K562 (cell line): Measurements from ENCODE around the gene HDAC9. TPM values are rescaled to one million over a fixed set of nuclear protein-coding genes. Genes with fewer than 3 reads are reported as not detected.

Experiments used
- ATAC-seq: fragments of 200-7000 bp; cut with Tn5 transposase; 3 replicates; pipeline ENCODE4 v1.9.1; 2020; ENCODE audit warnings: moderate library complexity
- BruUV-seq: library from RNA; stranded (reverse); fragments of 400-500 nt; replicated peaks from 2 replicates; lab custom pipeline; 2021; lab: Mats Ljungman, UMichigan
- CTCF ChIA-PET: fragments of 300-600 bp; formaldehyde crosslinking; extraction: SDS; loops from one replicate; lab custom pipeline; 2021; ENCODE audit warnings: low intra/inter-chr PET ratio; lab: Yijun Ruan, JAX
- POLR2A ChIA-PET: fragments of 300-600, 350-650 bp; sonication (Branson Sonifier 250); formaldehyde crosslinking; extraction: SDS; loops from one replicate; lab custom pipeline; 2021; ENCODE audit warnings: antibody characterized with exemption, inconsistent platforms; lab: Yijun Ruan, JAX
- DNase-seq, 4 experiments: peaks; one replicate each; pipeline versions ENCODE4 v3.0.0 to v3.0.0-alpha.2; 2011 to 2018; ENCODE audit warnings: low spot score in 3 of 4, mixed read lengths in 3 of 4; ENCODE audit errors: extremely low read depth in 1 of 4
- FAIRE-seq: peaks from 2 replicates; lab custom pipeline; 2011; peaks lifted over from hg19 to GRCh38; lab: Jason Lieb, UNC
- H2AFZ ChIP-seq: 2 replicates; pipeline ENCODE4 v1.6.0; 2011; ENCODE audit warnings: low read depth, low read length, control low read depth, inconsistent platforms
- H3K27ac ChIP-seq: fragments of 200-600 bp; 3 replicates; pipeline ENCODE4 v1.8.0; 2011; ENCODE audit warnings: low read depth, mild to moderate bottlenecking, control low read depth, inconsistent platforms, low read length, moderate library complexity, mixed read lengths; ENCODE audit errors: extremely low read depth
- H3K27me3 ChIP-seq, 2 experiments: fragments of 300-600 bp in 1 of 2; 2 replicates in 1 of 2; 3 replicates in 1 of 2; pipeline versions ENCODE4 v1.6.0 to v1.8.0; 2011; ENCODE audit warnings: inconsistent platforms in 2 of 2, low read length in 2 of 2, mild to moderate bottlenecking in 1 of 2, mixed read lengths in 1 of 2, moderate library complexity in 1 of 2; ENCODE audit not compliant: control insufficient read depth in 2 of 2, insufficient read depth in 2 of 2
- H3K36me3 ChIP-seq: fragments of 300-600 bp; 3 replicates; pipeline ENCODE4 v1.8.0; 2011; ENCODE audit warnings: mild to moderate bottlenecking, low read length, inconsistent platforms; ENCODE audit not compliant: control insufficient read depth, insufficient read depth
- H3K4me1 ChIP-seq, 2 experiments: fragments of 200-600 bp in 1 of 2; replicated peaks in 1 of 2; 2 replicates in 1 of 2; 3 replicates in 1 of 2; pipeline versions ENCODE4 v1.5.1 to v1.8.0; 2011; ENCODE audit warnings: inconsistent platforms in 2 of 2, low read length in 2 of 2, mild to moderate bottlenecking in 1 of 2, mixed read lengths in 1 of 2, moderate library complexity in 1 of 2; ENCODE audit not compliant: control insufficient read depth in 2 of 2, insufficient read depth in 2 of 2
- H3K4me2 ChIP-seq: 2 replicates; pipeline ENCODE4 v1.6.1; 2011; ENCODE audit warnings: low read length, control low read depth, inconsistent platforms, mixed read lengths; ENCODE audit not compliant: insufficient read depth
- H3K4me3 ChIP-seq: fragments of 200-600 bp; sonication (generic), shearing (Covaris generic); 2 replicates; pipeline ENCODE4 v1.5.1; 2016; ENCODE audit warnings: control low read depth, inconsistent platforms
- H3K79me2 ChIP-seq: fragments of 200-600 bp; 3 replicates; pipeline ENCODE4 v1.8.0; 2011; ENCODE audit warnings: low read length, inconsistent platforms; ENCODE audit not compliant: control insufficient read depth, insufficient read depth
- H3K9ac ChIP-seq, 2 experiments: 2 replicates each; pipeline versions ENCODE4 v1.6.0 to v1.6.1; 2011; ENCODE audit warnings: low read depth in 2 of 2, low read length in 2 of 2, control low read depth in 1 of 2, inconsistent platforms in 1 of 2, mild to moderate bottlenecking in 1 of 2, mixed read lengths in 1 of 2; ENCODE audit not compliant: insufficient read depth in 1 of 2
- H3K9me1 ChIP-seq: one replicate; pipeline ENCODE4 v1.6.0; 2011; ENCODE audit warnings: inconsistent platforms, mild to moderate bottlenecking, low read length, moderate library complexity; ENCODE audit not compliant: control insufficient read depth, insufficient read depth
- H3K9me3 ChIP-seq: replicated peaks from 2 replicates; pipeline ENCODE4 v1.5.1; 2011; ENCODE audit warnings: low read depth, low read length, inconsistent platforms; ENCODE audit not compliant: control insufficient read depth, insufficient read depth
- H4K20me1 ChIP-seq: replicated peaks from 2 replicates; pipeline ENCODE4 v1.6.1; 2011; ENCODE audit warnings: low read length, inconsistent platforms, mixed read lengths; ENCODE audit not compliant: control insufficient read depth, insufficient read depth
- GABPA ChIP-seq: fragments of 200-800 bp; sonication (Bioruptor generic); conservative IDR thresholded peaks from 2 replicates; pipeline ENCODE4 v1.6.1; 2016; ENCODE audit warnings: low read depth, missing genetic modification characterization, missing compliant biosample characterization
- MCM3 ChIP-seq: fragments of 450-650 bp; IDR thresholded peaks from 2 replicates; pipeline ENCODE4 v1.6.1; 2016
- POLR2B ChIP-seq: fragments of 450-650 bp; IDR thresholded peaks from 2 replicates; pipeline ENCODE4 v1.6.1; 2018; ENCODE audit warnings: low read depth; ENCODE audit not compliant: partially characterized antibody
- POLR3A ChIP-seq: IDR thresholded peaks from 2 replicates; pipeline ENCODE4 v1.6.1; 2011; ENCODE audit warnings: borderline replicate concordance, mild to moderate bottlenecking, moderate library complexity; ENCODE audit not compliant: insufficient read length, insufficient read depth; ENCODE audit errors: extremely low read depth
- XRCC5 ChIP-seq: fragments of 200-400 bp; formaldehyde crosslinking; IDR thresholded peaks from 2 replicates; pipeline ENCODE4 v1.6.1; 2017; ENCODE audit warnings: low read depth, mild to moderate bottlenecking, low read length
- ZBTB7A ChIP-seq: IDR thresholded peaks from 2 replicates; pipeline ENCODE4 v1.6.1; 2011; ENCODE audit warnings: low read depth, mild to moderate bottlenecking, low read length, moderate library complexity, borderline replicate concordance; ENCODE audit not compliant: control insufficient read depth
- ZNF3 ChIP-seq: fragments of 250-450 bp; sonication (Bioruptor Pico); IDR thresholded peaks from 2 replicates; pipeline ENCODE4 v1.5.0; 2021; ENCODE audit warnings: mild to moderate bottlenecking, moderate library complexity
- ZNF561 ChIP-seq: fragments of 450-650 bp; formaldehyde crosslinking; conservative IDR thresholded peaks from 2 replicates; pipeline ENCODE4 v1.4.0; 2020; ENCODE audit warnings: mild to moderate bottlenecking, moderate library complexity
- ZNF785 ChIP-seq: fragments of 250-450 bp; sonication (Bioruptor Pico); IDR thresholded peaks from 2 replicates; pipeline ENCODE4 v1.4.0; 2020; ENCODE audit warnings: mild to moderate bottlenecking
- WGBS: fragments of 100-300 bp; shearing (Covaris generic); methylation state at CpG from one replicate; pipeline ENCODE4 v1.1.6; 2016; ENCODE audit warnings: low coverage, mixed read lengths; ENCODE audit not compliant: insufficient coverage; ENCODE audit errors: missing lambda C conversion rate; 5-methylcytosine and 5-hydroxymethylcytosine counted together
- in situ Hi-C: fragments of 300-500 bp; cut with MboI; formaldehyde crosslinking; loops from 4 replicates; pipeline ENCODE4 v1.15.0; 2018; ENCODE audit warnings: inconsistent platforms, mixed read lengths
- intact Hi-C: fragments of 100-400 bp; cut with micrococcal nuclease; formaldehyde crosslinking; loops from 2 replicates; pipeline ENCODE4 v1.14.2; 2022
- polyA plus RNA-seq, 8 experiments: library from polyadenylated mRNA; depleted of rRNA in 4 of 8; stranded (reverse) in 5 of 8; unstranded in 3 of 8; fragments of >200 nt; fragmentation: Nextera tagmentation in 2 of 8; fragmentation: Illumina TruSeq in 1 of 8; extraction: Ambion mirVana in 2 of 8; extraction: Trizol in 1 of 8; gene quantifications; 2 replicates each; pipeline versions ENCODE4 v1.2.1 to v1.2.3, GENCODE V29; 2011 to 2014; ENCODE audit warnings: inconsistent platforms in 1 of 8, missing spikeins in 1 of 8
- total RNA-seq, 7 experiments: library from RNA; depleted of rRNA in 6 of 7; stranded (reverse); fragments of >200 nt in 6 of 7; fragmentation: Illumina TruSeq in 2 of 7; extraction: Trizol in 2 of 7; gene quantifications; 2 replicates each; pipeline versions ENCODE4 v1.2.1 to v1.2.3, GENCODE V29; 2011 to 2021; ENCODE audit warnings: low replicate concordance in 1 of 7
- TF ChIP-seq, protein P1 (sequence below): fragments of 250-450 bp; sonication (Bioruptor Pico); IDR thresholded peaks from 2 replicates; pipeline ENCODE4 v1.4.0; 2020
- TF ChIP-seq, protein P2 (sequence below): IDR thresholded peaks from 2 replicates; pipeline ENCODE4 v1.6.1; 2012; ENCODE audit warnings: low read depth, low read length, improper control_type of control experiment, borderline replicate concordance
- TF ChIP-seq, protein P3 (sequence below): fragments of 200-800 bp; sonication (Bioruptor generic); IDR thresholded peaks from 2 replicates; pipeline ENCODE4 v1.6.1; 2017; ENCODE audit warnings: missing genetic modification characterization, missing compliant biosample characterization
- TF ChIP-seq, protein P4 (sequence below): fragments of 450-650 bp; IDR thresholded peaks from 2 replicates; pipeline ENCODE4 v1.6.1; 2016
- TF ChIP-seq, protein P5 (sequence below), 2 experiments: fragments of 200-800 bp in 1 of 2; sonication (Bioruptor generic) in 1 of 2; sonication (generic) in 1 of 2; formaldehyde crosslinking in 1 of 2; IDR thresholded peaks in 1 of 2; conservative IDR thresholded peaks in 1 of 2; 2 replicates each; pipeline versions ENCODE4 v1.5.0 to v1.6.1; 2016 to 2020; ENCODE audit warnings: missing compliant biosample characterization in 1 of 2, missing genetic modification characterization in 1 of 2, missing genetic modification reagents in 1 of 2

The HDAC9 gene
- total and polyA plus RNA-seq, 9 of the 15 experiments (the other 6 are each of a cell fraction or from before 2014, with no cell fraction given) = 0.08 to 0.91 (median 0.33) TPM

DNA sequence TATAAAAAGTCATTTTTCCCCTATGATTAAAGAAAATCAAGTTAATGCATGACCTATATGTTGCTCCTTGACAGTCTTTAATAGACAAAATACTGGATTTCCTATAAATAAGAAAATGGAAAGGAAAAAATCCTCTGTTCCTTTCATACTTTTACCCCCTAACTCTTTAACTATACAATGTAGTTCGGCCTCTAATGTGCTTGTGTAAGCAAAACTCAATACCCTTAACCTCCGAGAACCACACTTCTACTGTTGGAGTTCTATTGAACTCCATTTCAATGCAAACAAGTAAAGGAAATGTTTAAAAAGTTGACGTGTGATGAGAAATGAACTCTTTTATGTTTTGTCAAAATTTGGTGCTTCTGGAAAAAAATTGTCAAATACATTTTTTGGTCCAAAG lies 36.0 kb downstream of the HDAC9 start (continued):
- TF ChIP-seq, protein P1, sequence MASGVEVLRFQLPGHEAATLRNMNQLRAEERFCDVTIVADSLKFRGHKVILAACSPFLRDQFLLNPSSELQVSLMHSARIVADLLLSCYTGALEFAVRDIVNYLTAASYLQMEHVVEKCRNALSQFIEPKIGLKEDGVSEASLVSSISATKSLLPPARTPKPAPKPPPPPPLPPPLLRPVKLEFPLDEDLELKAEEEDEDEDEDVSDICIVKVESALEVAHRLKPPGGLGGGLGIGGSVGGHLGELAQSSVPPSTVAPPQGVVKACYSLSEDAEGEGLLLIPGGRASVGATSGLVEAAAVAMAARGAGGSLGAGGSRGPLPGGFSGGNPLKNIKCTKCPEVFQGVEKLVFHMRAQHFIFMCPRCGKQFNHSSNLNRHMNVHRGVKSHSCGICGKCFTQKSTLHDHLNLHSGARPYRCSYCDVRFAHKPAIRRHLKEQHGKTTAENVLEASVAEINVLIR (CRISPR knock-in tag) = no peak
- TF ChIP-seq XRCC5 = no peak
- TF ChIP-seq ZNF561 (CRISPR knock-in tag) = no peak
- no peak for TF ChIP-seq ZNF3 (CRISPR knock-in tag)
- no peak for TF ChIP-seq MCM3
- no peak for TF ChIP-seq ZBTB7A
- TF ChIP-seq, protein P2, sequence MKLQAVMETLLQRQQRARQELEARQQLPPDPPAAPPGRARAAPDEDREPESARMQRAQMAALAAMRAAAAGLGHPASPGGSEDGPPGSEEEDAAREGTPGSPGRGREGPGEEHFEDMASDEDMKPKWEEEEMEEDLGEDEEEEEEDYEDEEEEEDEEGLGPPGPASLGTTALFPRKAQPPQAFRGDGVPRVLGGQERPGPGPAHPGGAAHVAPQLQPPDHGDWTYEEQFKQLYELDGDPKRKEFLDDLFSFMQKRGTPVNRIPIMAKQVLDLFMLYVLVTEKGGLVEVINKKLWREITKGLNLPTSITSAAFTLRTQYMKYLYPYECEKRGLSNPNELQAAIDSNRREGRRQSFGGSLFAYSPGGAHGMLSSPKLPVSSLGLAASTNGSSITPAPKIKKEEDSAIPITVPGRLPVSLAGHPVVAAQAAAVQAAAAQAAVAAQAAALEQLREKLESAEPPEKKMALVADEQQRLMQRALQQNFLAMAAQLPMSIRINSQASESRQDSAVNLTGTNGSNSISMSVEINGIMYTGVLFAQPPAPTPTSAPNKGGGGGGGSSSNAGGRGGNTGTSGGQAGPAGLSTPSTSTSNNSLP = no peak
- TF ChIP-seq, all 486 proteins: peak for 0

DNA sequence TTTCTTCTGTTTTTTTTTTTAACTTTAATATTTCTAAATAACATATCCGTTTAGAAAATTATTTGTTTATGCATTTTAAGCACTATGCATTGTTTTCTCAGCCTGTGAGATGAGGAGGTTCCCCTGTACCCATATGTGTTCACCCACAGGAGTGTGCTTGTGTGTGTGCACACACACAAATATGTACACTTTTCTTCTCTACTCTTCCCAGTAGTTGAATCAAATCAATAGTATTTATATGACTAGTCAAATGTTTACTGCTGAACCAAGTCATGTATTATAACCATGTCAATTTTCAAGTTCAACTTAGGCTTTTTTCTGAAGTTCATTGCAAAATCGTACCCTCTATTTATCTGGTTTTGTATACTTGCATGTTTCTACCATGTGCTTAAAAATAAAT lies 37.3 kb downstream of the HDAC9 start:
- in situ Hi-C loops = no loop called here
- FAIRE-seq = no peak
- intact Hi-C loops = no loop called here
- no peaks in the 10 kb centered on the region for H3K27me3 ChIP-seq
- H3K4me2 ChIP-seq = no peak overlapping the region
- no peak overlapping the region for H3K4me3 ChIP-seq
- no peak for DNase-seq
- no peak for ATAC-seq
- ChIA-PET POLR2A (no interaction called here), CTCF (no interaction called here)
- H3K9ac ChIP-seq = no peak overlapping the region
- H4K20me1 ChIP-seq = no peaks in the 10 kb centered on the region
- no peaks in the 10 kb centered on the region for H3K79me2 ChIP-seq
- no peaks in the 10 kb centered on the region for H3K36me3 ChIP-seq
- H3K9me1 ChIP-seq = no peaks in the 10 kb centered on the region
- H3K9me3 ChIP-seq = no peaks in the 10 kb centered on the region; the same call in 1 of the 2 replicates
- H3K4me1 ChIP-seq = no peaks in the 10 kb centered on the region
- WGBS = 0% methylated on average over 2 of the region's 2 CpGs
- no TSS peak for BruUV-seq
- no peak overlapping the region for H3K27ac ChIP-seq
- H2AFZ ChIP-seq = no peak overlapping the region
- TF ChIP-seq POLR3A (no peak), ZNF785 (CRISPR knock-in tag) (no peak), POLR2B (no peak), GABPA (tag) (no peak)
- TF ChIP-seq, protein P3, sequence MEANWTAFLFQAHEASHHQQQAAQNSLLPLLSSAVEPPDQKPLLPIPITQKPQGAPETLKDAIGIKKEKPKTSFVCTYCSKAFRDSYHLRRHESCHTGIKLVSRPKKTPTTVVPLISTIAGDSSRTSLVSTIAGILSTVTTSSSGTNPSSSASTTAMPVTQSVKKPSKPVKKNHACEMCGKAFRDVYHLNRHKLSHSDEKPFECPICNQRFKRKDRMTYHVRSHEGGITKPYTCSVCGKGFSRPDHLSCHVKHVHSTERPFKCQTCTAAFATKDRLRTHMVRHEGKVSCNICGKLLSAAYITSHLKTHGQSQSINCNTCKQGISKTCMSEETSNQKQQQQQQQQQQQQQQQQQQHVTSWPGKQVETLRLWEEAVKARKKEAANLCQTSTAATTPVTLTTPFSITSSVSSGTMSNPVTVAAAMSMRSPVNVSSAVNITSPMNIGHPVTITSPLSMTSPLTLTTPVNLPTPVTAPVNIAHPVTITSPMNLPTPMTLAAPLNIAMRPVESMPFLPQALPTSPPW (CRISPR knock-in tag) = no peak
- TF ChIP-seq, protein P4, sequence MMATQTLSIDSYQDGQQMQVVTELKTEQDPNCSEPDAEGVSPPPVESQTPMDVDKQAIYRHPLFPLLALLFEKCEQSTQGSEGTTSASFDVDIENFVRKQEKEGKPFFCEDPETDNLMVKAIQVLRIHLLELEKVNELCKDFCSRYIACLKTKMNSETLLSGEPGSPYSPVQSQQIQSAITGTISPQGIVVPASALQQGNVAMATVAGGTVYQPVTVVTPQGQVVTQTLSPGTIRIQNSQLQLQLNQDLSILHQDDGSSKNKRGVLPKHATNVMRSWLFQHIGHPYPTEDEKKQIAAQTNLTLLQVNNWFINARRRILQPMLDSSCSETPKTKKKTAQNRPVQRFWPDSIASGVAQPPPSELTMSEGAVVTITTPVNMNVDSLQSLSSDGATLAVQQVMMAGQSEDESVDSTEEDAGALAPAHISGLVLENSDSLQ = no peak
- TF ChIP-seq, protein P5, sequence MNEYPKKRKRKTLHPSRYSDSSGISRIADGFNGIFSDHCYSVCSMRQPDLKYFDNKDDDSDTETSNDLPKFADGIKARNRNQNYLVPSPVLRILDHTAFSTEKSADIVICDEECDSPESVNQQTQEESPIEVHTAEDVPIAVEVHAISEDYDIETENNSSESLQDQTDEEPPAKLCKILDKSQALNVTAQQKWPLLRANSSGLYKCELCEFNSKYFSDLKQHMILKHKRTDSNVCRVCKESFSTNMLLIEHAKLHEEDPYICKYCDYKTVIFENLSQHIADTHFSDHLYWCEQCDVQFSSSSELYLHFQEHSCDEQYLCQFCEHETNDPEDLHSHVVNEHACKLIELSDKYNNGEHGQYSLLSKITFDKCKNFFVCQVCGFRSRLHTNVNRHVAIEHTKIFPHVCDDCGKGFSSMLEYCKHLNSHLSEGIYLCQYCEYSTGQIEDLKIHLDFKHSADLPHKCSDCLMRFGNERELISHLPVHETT (CRISPR knock-in tag; conservative IDR thresholded peaks at IDR 0.05 in 1 of 2, IDR thresholded peaks at IDR 0.05 in 1 of 2) = no peak
